Measurements from ENCODE around the gene NXN. TPM values are rescaled to one million over a fixed set of nuclear protein-coding genes. Genes with fewer than 3 reads are reported as not detected.

The NXN gene
- polyA plus RNA-seq, 1 experiment, result 88.8 TPM

- H3K36me3 ChIP-seq (ENCODE audit: control insufficient read depth, insufficient read depth, low read length), result peaks cover 20% of the 10 kb centered on the region
- CTCF ChIA-PET, result no interaction called here
- POLR2A ChIA-PET, result no interaction called here
- TF ChIP-seq CTCF (IDR thresholded peaks at IDR 0.05; ENCODE audit: insufficient read depth, low read depth, low read length), result no peak
- H3K27me3 ChIP-seq (ENCODE audit: control insufficient read depth, insufficient read depth, low read length), result no peaks in the 10 kb centered on the region
- no peak for DNase-seq (ENCODE audit: low read depth)
- H3K4me3 ChIP-seq (ENCODE audit: low read depth, low read length), result no peak overlapping the region
These were observed 152.8 kb downstream of the NXN start for GRCh38 chr17:826778-827177.

GRCh38 chr17:825216-825615, 154.4 kb downstream of the NXN start:
- Histone ChIP-seq H3K27me3 (ENCODE audit: control insufficient read depth, insufficient read depth, low read length) (no peaks in the 10 kb centered on the region), H3K4me3 (ENCODE audit: low read depth, low read length) (no peak overlapping the region), H3K36me3 (ENCODE audit: control insufficient read depth, insufficient read depth, low read length) (peaks cover 21% of the 10 kb centered on the region)
- no peak for DNase-seq (ENCODE audit: low read depth)
- ChIA-PET POLR2A (no interaction called here), CTCF (no interaction called here)
- TF ChIP-seq CTCF (IDR thresholded peaks at IDR 0.05; ENCODE audit: insufficient read depth, low read depth, low read length), result no peak

- H3K4me3 ChIP-seq (ENCODE audit: low read depth, low read length), result no peak overlapping the region
- H3K36me3 ChIP-seq (ENCODE audit: control insufficient read depth, insufficient read depth, low read length), result peaks cover 25% of the 10 kb centered on the region
- ChIA-PET CTCF (interaction anchor here (0.7 kb wide), 1 partner anchor 29 kb away, joined by 3 read pairs; no protein-coding TSS in a partner anchor), POLR2A (no interaction called here)
- no peak for DNase-seq (ENCODE audit: low read depth)
- H3K27me3 ChIP-seq (ENCODE audit: control insufficient read depth, insufficient read depth, low read length), result no peaks in the 10 kb centered on the region
- no peak for TF ChIP-seq CTCF (IDR thresholded peaks at IDR 0.05; ENCODE audit: insufficient read depth, low read depth, low read length)
These were observed 155.2 kb downstream of the NXN start for GRCh38 chr17:824378-824777.

DNA sequence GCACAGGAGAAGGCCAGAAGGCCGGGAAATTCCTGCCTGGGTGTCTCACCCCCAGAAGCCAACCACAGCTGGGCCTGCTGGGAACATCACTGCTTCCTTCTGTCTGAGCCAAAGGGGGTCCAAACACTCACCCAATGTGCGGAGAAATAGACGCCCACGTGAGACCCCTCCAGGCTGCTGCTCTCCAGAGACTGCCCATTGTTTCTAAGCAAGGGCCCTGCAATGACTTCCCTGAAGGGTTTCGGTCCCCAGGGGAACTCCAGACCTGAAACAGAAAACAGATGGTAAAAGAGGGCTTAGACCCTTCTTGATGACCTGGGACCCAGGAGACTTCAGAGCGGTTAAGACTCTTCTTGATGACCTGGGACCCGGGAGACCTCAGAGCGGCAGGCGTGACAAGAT, 156.1 kb downstream of the NXN start:
- ChIA-PET POLR2A (no interaction called here), CTCF (no interaction called here)
- Histone ChIP-seq H3K36me3 (ENCODE audit: control insufficient read depth, insufficient read depth, low read length) (peaks cover 27% of the 10 kb centered on the region), H3K4me3 (ENCODE audit: low read depth, low read length) (no peak overlapping the region), H3K27me3 (ENCODE audit: control insufficient read depth, insufficient read depth, low read length) (no peaks in the 10 kb centered on the region)
- no peak for TF ChIP-seq CTCF (IDR thresholded peaks at IDR 0.05; ENCODE audit: insufficient read depth, low read depth, low read length)
- no peak for DNase-seq (ENCODE audit: low read depth)

GRCh38 chr17:819251-819650, 160.3 kb downstream of the NXN start:
- ChIA-PET POLR2A (no interaction called here), CTCF (interaction anchor here (0.7 kb wide), 1 partner anchor 23 kb away, joined by 3 read pairs; no protein-coding TSS in a partner anchor)
- no peaks in the 10 kb centered on the region for H3K27me3 ChIP-seq (ENCODE audit: control insufficient read depth, insufficient read depth, low read length)
- no peak for TF ChIP-seq CTCF (IDR thresholded peaks at IDR 0.05; ENCODE audit: insufficient read depth, low read depth, low read length)
- no peak overlapping the region for H3K4me3 ChIP-seq (ENCODE audit: low read depth, low read length)
- peaks cover 37% of the 10 kb centered on the region for H3K36me3 ChIP-seq (ENCODE audit: control insufficient read depth, insufficient read depth, low read length)
- DNase-seq (ENCODE audit: low read depth), result no peak
